Inflammatory macrophage treated with lipopolysaccharide for 4 hours (primary cell): Measurements from ENCODE around the gene MBNL2.

Experiments used
- DNase-seq: peaks from one replicate; pipeline ENCODE4 v3.0.0-alpha.2; 2020

MBNL2 gene

GRCh38 chr13:97276862-97277269 is 54.7 kb downstream of the MBNL2 start:
- DNase-seq: no peak

- DNase-seq: no peak
These were observed 56.6 kb downstream of the MBNL2 start for GRCh38 chr13:97278435-97279411.

- DNase-seq: no peak
These were observed 57.8 kb downstream of the MBNL2 start for GRCh38 chr13:97279913-97280312.

- DNase-seq: no peak
These were observed 58.3 kb downstream of the MBNL2 start for GRCh38 chr13:97280478-97280877.

- DNase-seq: no peak
These were observed 58.9 kb downstream of the MBNL2 start for GRCh38 chr13:97281028-97281427.

GRCh38 chr13:97282705-97283104 is 60.6 kb downstream of the MBNL2 start:
- DNase-seq: no peak

GRCh38 chr13:97283888-97284287 is 61.8 kb downstream of the MBNL2 start:
- DNase-seq: no peak

- peak; percentile 28 for DNase-seq
These were observed 62.4 kb downstream of the MBNL2 start for GRCh38 chr13:97284558-97284957.

- no peak for DNase-seq
These were observed 63.3 kb downstream of the MBNL2 start for GRCh38 chr13:97285221-97285955.

GRCh38 chr13:97286317-97287046 is 64.3 kb downstream of the MBNL2 start:
- DNase-seq: no peak

GRCh38 chr13:97287047-97287383 is 64.9 kb downstream of the MBNL2 start:
- DNase-seq: no peak

- DNase-seq: no peak
These were observed 66.4 kb downstream of the MBNL2 start for GRCh38 chr13:97288486-97288900.

- DNase-seq: no peak
These were observed 67.6 kb downstream of the MBNL2 start for GRCh38 chr13:97289514-97290298.

- DNase-seq: no peak
These were observed 73.4 kb downstream of the MBNL2 start for GRCh38 chr13:97295283-97296182.

GRCh38 chr13:97296740-97297139 is 74.6 kb downstream of the MBNL2 start:
- no peak for DNase-seq

GRCh38 chr13:97298816-97299215 is 76.7 kb downstream of the MBNL2 start:
- no peak for DNase-seq

- DNase-seq: no peak
These were observed 78.7 kb downstream of the MBNL2 start for GRCh38 chr13:97300871-97301270.

- DNase-seq: no peak
These were observed 79.4 kb downstream of the MBNL2 start for GRCh38 chr13:97301382-97302095.

GRCh38 chr13:97302611-97303010 is 80.5 kb downstream of the MBNL2 start:
- no peak for DNase-seq

- DNase-seq: no peak
These were observed 84.0 kb downstream of the MBNL2 start for GRCh38 chr13:97306106-97306505.

GRCh38 chr13:97306645-97307044 is 84.5 kb downstream of the MBNL2 start:
- no peak for DNase-seq
